ENCODE data around the gene USP10.

USP10 gene

DNA sequence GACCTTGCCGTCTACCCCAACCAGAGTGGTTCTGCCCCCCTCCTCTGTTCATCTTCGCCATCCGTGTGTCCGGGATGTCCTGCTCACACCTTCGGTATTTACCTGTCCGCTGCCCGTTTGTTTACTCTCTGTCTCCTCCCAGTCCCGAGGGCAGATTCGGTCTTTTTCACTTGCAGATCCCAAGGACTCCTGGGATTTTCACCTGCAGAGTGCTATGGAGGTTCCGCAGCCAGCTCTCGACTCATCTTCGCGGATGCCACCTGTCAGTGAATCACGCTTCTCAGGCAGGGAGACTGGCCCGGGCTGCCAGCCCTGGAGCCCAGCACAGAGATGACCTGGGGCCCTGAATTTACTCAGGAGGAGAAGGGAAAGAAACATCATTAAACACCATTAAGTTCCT, 128.1 kb downstream of the USP10 start:
- DNase-seq: no peak

DNA sequence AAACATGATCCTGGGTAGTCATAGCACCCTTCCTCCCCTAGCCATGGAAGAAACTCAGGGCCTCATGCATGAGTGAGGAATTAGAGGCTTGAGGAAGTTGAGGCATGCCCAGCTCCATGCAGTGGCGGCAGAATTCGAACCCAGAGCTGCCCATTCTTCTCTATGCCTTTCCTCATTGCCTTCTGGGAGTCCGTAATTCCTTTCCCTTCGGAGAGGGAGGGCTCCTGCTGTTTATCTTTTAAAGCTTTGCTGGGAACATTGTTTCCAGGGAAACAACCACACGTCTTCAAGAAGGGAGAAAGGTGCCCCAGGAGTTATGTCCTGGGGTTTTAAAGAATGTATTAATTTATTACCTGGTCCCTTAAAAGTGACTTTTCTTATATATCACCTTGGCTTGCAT, 128.5 kb downstream of the USP10 start:
- DNase-seq: no peak

Data from T-helper 1 cell (primary cell).